Common myeloid progenitor, CD34-positive (primary cell): ENCODE data around the gene SRSF11.
"Not testable (repeated sequence)": the region's sequence is repeated elsewhere in the genome, so short reads cannot be mapped to it uniquely, and the experiment has no call there.

Source experiments
- CTCF ChIA-PET: fragments of 350-600 bp; sonication (Branson Sonifier 250); formaldehyde crosslinking; loops from one replicate; lab custom pipeline; 2021; ENCODE audit warnings: antibody characterized with exemption; lab: Charles Lee
- POLR2A ChIA-PET: fragments of 350-600 bp; sonication (Branson Sonifier 250); formaldehyde crosslinking; loops from one replicate; lab custom pipeline; 2021; ENCODE audit warnings: antibody characterized with exemption; lab: Charles Lee
- DNase-seq, 3 donors: peaks; one replicate each; pipeline versions ENCODE4 v3.0.0 to v3.0.0-alpha.2; 2013
- H3K27ac ChIP-seq, 2 experiments: 1 replicate in 1 of 2; 2 replicates in 1 of 2; pipeline ENCODE4 v1.7.0; 2013; ENCODE audit warnings: inconsistent platforms in 2 of 2, low read length in 2 of 2, mild to moderate bottlenecking in 2 of 2, low read depth in 1 of 2, moderate library complexity in 1 of 2; ENCODE audit not compliant: severe bottlenecking in 2 of 2, insufficient read depth in 1 of 2, poor library complexity in 1 of 2
- H3K27me3 ChIP-seq, 5 experiments: replicated peaks in 2 of 5; 1 replicate in 3 of 5; 2 replicates in 2 of 5; pipeline versions ENCODE4 v1.6.1 to v1.7.0; 2013; ENCODE audit warnings: low read length in 4 of 5, mild to moderate bottlenecking in 2 of 5, moderate library complexity in 2 of 5, inconsistent platforms in 1 of 5; ENCODE audit not compliant: insufficient read depth in 5 of 5, control insufficient read depth in 4 of 5
- H3K36me3 ChIP-seq, 4 experiments: 1 replicate in 2 of 4; 2 replicates in 2 of 4; pipeline versions ENCODE4 v1.6.1 to v1.7.0; 2013; ENCODE audit warnings: low read length in 3 of 4, control low read depth in 1 of 4, mild to moderate bottlenecking in 1 of 4; ENCODE audit not compliant: control insufficient read depth in 4 of 4, insufficient read depth in 4 of 4
- H3K4me1 ChIP-seq, 4 experiments: 1 replicate in 3 of 4; 2 replicates in 1 of 4; pipeline versions ENCODE4 v1.6.1 to v1.7.1; 2013; ENCODE audit warnings: low read length in 3 of 4, mild to moderate bottlenecking in 3 of 4, control low read depth in 1 of 4, inconsistent platforms in 1 of 4, moderate library complexity in 1 of 4; ENCODE audit not compliant: control insufficient read depth in 4 of 4, insufficient read depth in 4 of 4; ENCODE audit errors: control extremely low read depth in 1 of 4
- H3K4me3 ChIP-seq, 7 experiments: 1 replicate in 4 of 7; 2 replicates in 3 of 7; pipeline versions ENCODE4 v1.5.1 to v1.7.0; 2013; ENCODE audit warnings: mild to moderate bottlenecking in 7 of 7, low read length in 6 of 7, moderate library complexity in 6 of 7, inconsistent platforms in 2 of 7, low read depth in 2 of 7, control low read depth in 1 of 7; ENCODE audit not compliant: insufficient read depth in 4 of 7, control insufficient read depth in 1 of 7; ENCODE audit errors: extremely low read depth in 1 of 7
- H3K9me3 ChIP-seq, 5 experiments: 1 replicate in 4 of 5; 2 replicates in 1 of 5; pipeline versions ENCODE4 v1.6.1 to v1.7.1; 2013; ENCODE audit warnings: low read length in 4 of 5, mild to moderate bottlenecking in 2 of 5, inconsistent platforms in 1 of 5, low read depth in 1 of 5, moderate library complexity in 1 of 5; ENCODE audit not compliant: control insufficient read depth in 4 of 5, insufficient read depth in 2 of 5; ENCODE audit errors: control extremely low read depth in 1 of 5
- WGBS: methylation state at CpG from one replicate; pipeline ENCODE4 v1.1.5; 2013; ENCODE audit not compliant: insufficient coverage; 5-methylcytosine and 5-hydroxymethylcytosine counted together

The SRSF11 gene

GRCh38 chr1:70205434-70206118 is 15.6 kb upstream of the SRSF11 start, which contains the start of gene LRRC40:
Gene LRRC40, minus strand, starts transcription at chr1:70205579. Its CDS starts 39 bp downstream, at chr1:70205540.
- WGBS, result 0% methylated on average over 35 of the region's 47 CpGs
- ChIA-PET CTCF (interaction anchor here (0.9 to 1.7 kb wide), 3 partner anchors 8 to 26 kb away, joined by 3 to 17 read pairs (median 3); partner anchors contain the start of gene SRSF11), POLR2A (interaction anchor here (0.5 to 2.1 kb wide), 2 partner anchors 15 to 17 kb away, joined by 4 to 7 read pairs; partner anchors contain the start of gene SRSF11)
- peak within 1 kb of the TSS; percentile 75 to 100 (median 99) for H3K4me3 ChIP-seq
- H3K9me3 ChIP-seq, result no peaks in the 10 kb centered on the region
- peaks cover 0 to 13% (median 5%) of the 10 kb centered on the region in 4 experiments for H3K36me3 ChIP-seq
- peaks cover 13 to 33% (median 18%) of the 10 kb centered on the region in 4 experiments for H3K4me1 ChIP-seq
- H3K27me3 ChIP-seq, result no peaks in the 10 kb centered on the region
- H3K27ac ChIP-seq, result peak within 1 kb of the TSS; percentile 99
- peak; percentile 97 to 98 (median 97) for DNase-seq

GRCh38 chr1:70206833-70207232 is 14.3 kb upstream of the SRSF11 start:
- 98% methylated on average over 15 of the region's 17 CpGs for WGBS
- Histone ChIP-seq H3K4me1 (peaks cover 13 to 33% (median 18%) of the 10 kb centered on the region in 4 experiments), H3K4me3 (peak overlapping the region in 6 of 7 experiments; percentile 91 to 100 (median 100)), H3K36me3 (peaks cover 0 to 14% (median 5%) of the 10 kb centered on the region in 4 experiments), H3K27ac (peak overlapping the region in 1 of 2 experiments; percentile 99)
- ChIA-PET POLR2A (interaction anchor here (0.6 to 1.0 kb wide), 2 partner anchors 105 to 107 kb away, joined by 3 to 7 read pairs; no protein-coding TSS in a partner anchor), CTCF (interaction anchor here (0.6 to 1.7 kb wide), 4 partner anchors 8 to 25 kb away, joined by 3 to 17 read pairs (median 3); partner anchors contain the start of gene SRSF11)
- not testable (repeated sequence) for DNase-seq, H3K27me3 ChIP-seq, H3K9me3 ChIP-seq

GRCh38 chr1:70207492-70207891 is 13.7 kb upstream of the SRSF11 start:
- 100% methylated on average over 2 of the region's 4 CpGs for WGBS
- Histone ChIP-seq H3K36me3 (peaks cover 0 to 15% (median 5%) of the 10 kb centered on the region in 4 experiments), H3K9me3 (no peaks in the 10 kb centered on the region), H3K4me1 (peaks cover 13 to 33% (median 18%) of the 10 kb centered on the region in 4 experiments), H3K27me3 (no peaks in the 10 kb centered on the region), H3K4me3 (peak overlapping the region in 1 of 7 experiments; percentile 99), H3K27ac (peak overlapping the region in 1 of 2 experiments; percentile 99)
- no peak for DNase-seq
- ChIA-PET POLR2A (no interaction called here), CTCF (no interaction called here)

- H3K9me3 ChIP-seq, result no peaks in the 10 kb centered on the region
- 100% methylated on average over 2 of the region's 7 CpGs for WGBS
- no peak overlapping the region for H3K4me3 ChIP-seq
- DNase-seq, result no peak
- H3K27ac ChIP-seq, result no peak overlapping the region
- H3K4me1 ChIP-seq, result peaks cover 13 to 33% (median 18%) of the 10 kb centered on the region in 4 experiments
- H3K27me3 ChIP-seq, result no peaks in the 10 kb centered on the region
- CTCF ChIA-PET, result interaction anchor here (1.7 kb wide), 1 partner anchor 12 kb away, joined by 8 read pairs; the partner anchor contains the start of gene SRSF11
- H3K36me3 ChIP-seq, result peaks cover 0 to 15% (median 4%) of the 10 kb centered on the region in 4 experiments
- POLR2A ChIA-PET, result interaction anchor here (1.8 kb wide), 1 partner anchor 13 kb away, joined by 6 read pairs; the partner anchor contains the start of gene SRSF11
These were observed 12.9 kb upstream of the SRSF11 start for GRCh38 chr1:70208292-70208691.

GRCh38 chr1:70210820-70211219 is 10.4 kb upstream of the SRSF11 start:
- no peaks in the 10 kb centered on the region for H3K9me3 ChIP-seq
- H3K36me3 ChIP-seq, result peaks cover 0 to 25% (median 4%) of the 10 kb centered on the region in 4 experiments
- no peak overlapping the region for H3K27ac ChIP-seq
- H3K4me3 ChIP-seq, result no peak overlapping the region
- H3K27me3 ChIP-seq, result no peaks in the 10 kb centered on the region
- ChIA-PET CTCF (interaction anchor here (1.6 kb wide), 1 partner anchor 10 kb away, joined by 9 read pairs; the partner anchor contains the start of gene SRSF11), POLR2A (no interaction called here)
- H3K4me1 ChIP-seq, result peaks cover 7 to 19% (median 11%) of the 10 kb centered on the region in 4 experiments
- no CpG with 5 or more reads among the region's 1 CpG for WGBS
- DNase-seq, result no peak

GRCh38 chr1:70211541-70211940 is 9.6 kb upstream of the SRSF11 start:
- peaks cover 0 to 28% (median 5%) of the 10 kb centered on the region in 4 experiments for H3K36me3 ChIP-seq
- CTCF ChIA-PET, result no interaction called here
- no peak for DNase-seq
- POLR2A ChIA-PET, result no interaction called here
- H3K4me1 ChIP-seq, result peaks cover 2 to 14% (median 9%) of the 10 kb centered on the region in 4 experiments
- H3K27me3 ChIP-seq, result no peaks in the 10 kb centered on the region
- no peaks in the 10 kb centered on the region for H3K9me3 ChIP-seq
- no peak overlapping the region for H3K27ac ChIP-seq
- H3K4me3 ChIP-seq, result no peak overlapping the region
